ENCODE results near the gene PPARD. TPM values are rescaled to one million over a fixed set of nuclear protein-coding genes. Genes with fewer than 3 reads are reported as not detected.

The PPARD gene
- total RNA-seq, 2 donors from 2014 or later, result 21.2 to 24.1 TPM

- no peaks in the 10 kb centered on the region for H3K9me3 ChIP-seq
- TF ChIP-seq POLR2A (IDR thresholded peaks at IDR 0.05) (no peak), CTCF (IDR thresholded peaks at IDR 0.05) (no peak), POLR2AphosphoS5 (IDR thresholded peaks at IDR 0.05) (no peak)
- intact Hi-C loops (cut with DNase I), result no loop called here
- peaks cover 4% of the 10 kb centered on the region for H3K4me1 ChIP-seq (replicated peaks)
- H3K27me3 ChIP-seq (replicated peaks; ENCODE audit: insufficient read depth), result no peaks in the 10 kb centered on the region
- H3K4me3 ChIP-seq, result no peak overlapping the region
- WGBS, result 46% methylated on average over 2 of the region's 2 CpGs
- DNase-seq (ENCODE audit: low spot score), result no peak
- no peak overlapping the region for H3K27ac ChIP-seq
- no peaks in the 10 kb centered on the region for H3K36me3 ChIP-seq
These were observed 29.6 kb upstream of the PPARD start for GRCh38 chr6:35312807-35313206.

- peak overlapping the region in 1 of 2 donors; percentile 22 for H3K27ac ChIP-seq
- H3K4me1 ChIP-seq (replicated peaks), result peaks cover 6% of the 10 kb centered on the region
- WGBS, result 31% methylated on average over 28 of the region's 28 CpGs
- intact Hi-C loops (cut with DNase I), result no loop called here
- H3K9me3 ChIP-seq, result no peaks in the 10 kb centered on the region
- DNase-seq (ENCODE audit: low spot score), result no peak
- H3K27me3 ChIP-seq (replicated peaks; ENCODE audit: insufficient read depth), result no peaks in the 10 kb centered on the region
- TF ChIP-seq POLR2AphosphoS5 (IDR thresholded peaks at IDR 0.05), result no peak
- TF ChIP-seq POLR2A (IDR thresholded peaks at IDR 0.05), result no peak
- TF ChIP-seq CTCF (IDR thresholded peaks at IDR 0.05), result no peak
- peak overlapping the region; percentile 27 to 41 for H3K4me3 ChIP-seq
- no peaks in the 10 kb centered on the region for H3K36me3 ChIP-seq
These were observed 24.7 kb upstream of the PPARD start for GRCh38 chr6:35317483-35318195.

GRCh38 chr6:35318196-35319171, 23.9 kb upstream of the PPARD start:
- H3K9me3 ChIP-seq, result no peaks in the 10 kb centered on the region
- H3K27me3 ChIP-seq (replicated peaks; ENCODE audit: insufficient read depth), result no peaks in the 10 kb centered on the region
- no peaks in the 10 kb centered on the region for H3K36me3 ChIP-seq
- 17% methylated on average over 55 of the region's 55 CpGs for WGBS
- peak; percentile 63 for TF ChIP-seq POLR2AphosphoS5 (IDR thresholded peaks at IDR 0.05)
- peak in 2 of 4 experiments; percentile 17 to 18 for TF ChIP-seq CTCF (IDR thresholded peaks at IDR 0.05)
- peak; percentile 39 for TF ChIP-seq POLR2A (IDR thresholded peaks at IDR 0.05)
- H3K4me1 ChIP-seq (replicated peaks), result peaks cover 6% of the 10 kb centered on the region
- peak; percentile 71 for DNase-seq (ENCODE audit: low spot score)
- intact Hi-C loops (cut with DNase I), result no loop called here
- H3K4me3 ChIP-seq, result peak overlapping the region; percentile 27 to 41
- H3K27ac ChIP-seq, result peak overlapping the region; percentile 22 to 44

GRCh38 chr6:35319346-35320030, 22.9 kb upstream of the PPARD start:
- H3K27me3 ChIP-seq (replicated peaks; ENCODE audit: insufficient read depth), result no peaks in the 10 kb centered on the region
- WGBS, result 96% methylated on average over 20 of the region's 20 CpGs
- no peaks in the 10 kb centered on the region for H3K36me3 ChIP-seq
- no peaks in the 10 kb centered on the region for H3K9me3 ChIP-seq
- H3K4me1 ChIP-seq (replicated peaks), result peaks cover 6% of the 10 kb centered on the region
- TF ChIP-seq POLR2AphosphoS5 (IDR thresholded peaks at IDR 0.05), result no peak
- no peak for TF ChIP-seq CTCF (IDR thresholded peaks at IDR 0.05)
- TF ChIP-seq POLR2A (IDR thresholded peaks at IDR 0.05), result no peak
- no peak overlapping the region for H3K27ac ChIP-seq
- no peak overlapping the region for H3K4me3 ChIP-seq
- no peak for DNase-seq (ENCODE audit: low spot score)
- intact Hi-C loops (cut with DNase I), result no loop called here
